ENCODE results near the gene GNLY.
"Not testable (repeated sequence)": the region's sequence is repeated elsewhere in the genome, so short reads cannot be mapped to it uniquely, and the experiment has no call there.

The GNLY gene

DNA sequence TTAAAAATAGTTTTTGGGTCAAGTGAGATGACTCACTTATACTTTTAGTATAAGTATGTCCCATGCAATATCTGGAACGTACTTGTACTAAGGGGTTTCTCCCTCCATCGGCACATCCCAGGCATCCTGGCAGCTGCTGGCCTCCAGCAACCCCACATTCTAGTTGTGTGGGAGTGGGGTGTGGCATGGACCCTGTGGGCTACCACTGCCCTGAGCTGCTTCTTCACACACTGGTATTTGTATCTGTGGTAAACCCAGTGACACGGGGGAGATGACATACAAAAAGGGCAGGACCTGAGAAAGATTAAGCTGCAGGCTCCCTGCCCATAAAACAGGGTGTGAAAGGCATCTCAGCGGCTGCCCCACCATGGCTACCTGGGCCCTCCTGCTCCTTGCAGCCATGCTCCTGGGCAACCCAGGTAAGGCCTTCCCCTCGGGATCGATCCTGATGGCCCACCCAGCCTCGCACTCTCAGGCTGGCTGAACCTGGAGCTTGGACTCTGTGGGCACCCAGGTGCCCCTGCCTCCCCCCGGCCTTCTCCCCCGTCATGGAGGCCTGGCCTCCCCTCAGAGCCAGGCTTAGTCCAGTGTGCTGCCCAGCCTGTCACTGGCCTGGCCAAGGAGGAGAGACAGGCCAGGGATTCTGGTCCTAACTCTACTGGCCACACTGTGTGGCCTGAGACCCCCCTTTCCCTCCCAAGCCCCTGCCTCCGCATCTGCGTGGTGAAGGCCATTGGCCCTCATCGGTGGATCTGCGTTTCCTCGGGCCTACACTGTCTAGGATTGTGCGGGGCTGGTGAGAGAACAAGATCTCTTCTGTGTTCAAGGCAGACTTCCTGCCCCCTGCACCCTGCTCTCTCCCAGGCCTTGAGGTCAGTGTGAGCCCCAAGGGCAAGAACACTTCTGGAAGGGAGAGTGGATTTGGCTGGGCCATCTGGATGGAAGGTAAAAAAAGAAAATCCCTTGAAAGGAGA, at the start of gene GNLY:
GNLY (plus strand) TSS at position 307 of the 974 bp plus-strand sequence; CDS start at position 368, 61 bp downstream.
- no peak for DNase-seq (ENCODE audit: low spot score)

- DNase-seq (ENCODE audit: low spot score) = no peak
Measured at GRCh38 chr2:85644909-85645308, 49.2 kb upstream of the GNLY start.

GRCh38 chr2:85646166-85646565, 48.0 kb upstream of the GNLY start:
- DNase-seq (ENCODE audit: low spot score) = no peak

DNA sequence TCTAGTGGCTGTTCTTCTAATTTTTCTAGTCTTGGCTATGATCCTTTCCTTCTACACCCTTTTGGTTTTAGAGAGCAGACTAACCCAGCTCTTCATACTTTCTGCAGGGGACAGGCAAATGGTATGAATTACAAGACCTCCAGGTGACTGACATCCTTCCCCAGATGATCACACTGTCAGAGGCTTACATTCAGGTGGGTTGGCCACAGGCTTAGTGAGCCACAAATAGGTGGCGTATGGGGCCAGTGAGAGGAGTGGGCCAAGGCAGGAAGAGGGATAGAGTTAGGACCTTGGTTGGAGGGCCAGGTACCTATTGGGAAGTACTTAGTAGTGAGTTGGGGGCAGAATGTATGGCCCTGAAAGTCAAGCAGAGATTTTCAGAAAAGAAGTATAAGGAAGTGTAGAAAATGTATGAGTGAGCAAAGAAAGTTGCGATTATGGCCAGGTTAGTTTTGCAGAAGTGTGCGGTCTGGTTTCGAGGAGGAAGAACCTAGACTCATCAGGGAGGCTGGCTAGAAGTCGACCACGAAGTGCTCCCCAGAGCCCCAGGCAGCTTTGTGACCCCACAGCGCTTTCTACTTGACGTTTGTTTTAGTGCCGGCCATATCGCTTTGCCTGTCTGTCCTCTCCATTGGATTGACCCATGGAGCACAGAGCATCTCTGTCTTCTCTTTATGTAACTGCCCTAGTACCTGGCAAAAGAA, 46.2 kb upstream of the GNLY start:
- DNase-seq (ENCODE audit: low spot score) = peak; percentile 40

GRCh38 chr2:85648619-85649018, 45.5 kb upstream of the GNLY start:
- peak; percentile 34 for DNase-seq (ENCODE audit: low spot score)

- DNase-seq (ENCODE audit: low spot score) = no peak
Measured at GRCh38 chr2:85649201-85650190, 44.7 kb upstream of the GNLY start.

- no peak for DNase-seq (ENCODE audit: low spot score)
Measured at GRCh38 chr2:85650456-85650855, 43.7 kb upstream of the GNLY start.

GRCh38 chr2:85651097-85651496, 43.1 kb upstream of the GNLY start:
- no peak for DNase-seq (ENCODE audit: low spot score)

DNA sequence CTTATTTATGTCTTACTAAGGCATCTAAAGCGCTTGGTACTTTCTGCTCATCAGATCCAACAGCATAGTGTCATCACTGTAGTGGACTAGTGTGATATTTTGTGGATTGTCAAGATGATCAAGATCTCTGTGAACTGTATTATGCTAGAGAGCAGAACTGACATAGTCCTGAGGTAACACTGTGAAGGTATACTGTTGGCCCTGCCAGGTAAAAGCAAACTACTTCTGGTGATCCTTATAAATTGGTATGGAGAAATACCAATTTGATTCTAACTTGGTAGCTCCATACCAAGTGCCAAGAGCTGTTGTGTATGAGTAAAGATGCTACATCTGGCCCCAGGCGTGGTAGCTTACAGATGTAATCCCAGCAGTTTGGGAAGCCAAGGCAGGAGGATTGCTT, 42.1 kb upstream of the GNLY start:
- no peak for DNase-seq (ENCODE audit: low spot score)

- DNase-seq (ENCODE audit: low spot score) = peak; percentile 67
Measured at GRCh38 chr2:85653996-85654395, 40.2 kb upstream of the GNLY start.

- no peak for DNase-seq (ENCODE audit: low spot score)
Measured at GRCh38 chr2:85655961-85656417, 38.2 kb upstream of the GNLY start.

DNA sequence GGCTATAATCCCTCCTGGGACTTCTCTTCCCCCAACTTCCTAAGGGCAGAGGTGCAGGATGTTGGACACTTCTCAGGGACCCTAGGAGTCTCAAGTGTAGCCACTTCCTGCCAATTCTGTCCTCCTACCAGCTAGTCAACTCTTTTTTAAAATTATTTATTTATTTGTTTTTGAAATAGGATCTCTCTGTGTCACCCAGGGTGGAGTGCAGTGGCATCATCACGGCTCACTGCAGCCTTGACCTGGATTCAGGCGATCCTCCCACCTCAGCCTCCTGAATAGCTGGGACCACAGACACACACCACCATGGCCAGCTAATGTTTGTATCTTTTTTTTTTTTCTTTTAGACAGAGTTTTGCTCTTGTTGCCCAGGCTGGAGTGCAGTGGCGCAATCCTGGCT, 37.7 kb upstream of the GNLY start:
- DNase-seq (ENCODE audit: low spot score) = no peak

DNA sequence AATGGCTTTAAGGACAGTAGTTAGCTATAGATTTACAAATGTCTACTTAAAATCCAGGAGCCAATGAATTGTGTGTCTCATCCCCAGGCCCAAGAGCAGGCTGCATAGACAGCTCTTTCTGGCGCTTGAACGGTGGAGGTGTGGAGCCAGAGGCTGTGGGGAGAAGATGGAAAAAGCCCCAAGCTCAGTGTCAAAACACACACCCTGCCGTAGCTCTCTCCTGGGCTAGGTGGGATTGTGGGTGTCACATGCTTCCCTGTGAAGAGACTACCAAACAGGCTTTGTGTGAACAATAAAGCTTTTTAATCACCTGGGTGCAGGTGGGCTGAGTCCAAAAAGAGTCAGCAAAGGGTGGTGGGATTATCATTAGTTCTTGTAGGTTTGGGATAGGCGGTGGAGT, 36.8 kb upstream of the GNLY start:
- DNase-seq (ENCODE audit: low spot score) = not testable (repeated sequence)

DNA sequence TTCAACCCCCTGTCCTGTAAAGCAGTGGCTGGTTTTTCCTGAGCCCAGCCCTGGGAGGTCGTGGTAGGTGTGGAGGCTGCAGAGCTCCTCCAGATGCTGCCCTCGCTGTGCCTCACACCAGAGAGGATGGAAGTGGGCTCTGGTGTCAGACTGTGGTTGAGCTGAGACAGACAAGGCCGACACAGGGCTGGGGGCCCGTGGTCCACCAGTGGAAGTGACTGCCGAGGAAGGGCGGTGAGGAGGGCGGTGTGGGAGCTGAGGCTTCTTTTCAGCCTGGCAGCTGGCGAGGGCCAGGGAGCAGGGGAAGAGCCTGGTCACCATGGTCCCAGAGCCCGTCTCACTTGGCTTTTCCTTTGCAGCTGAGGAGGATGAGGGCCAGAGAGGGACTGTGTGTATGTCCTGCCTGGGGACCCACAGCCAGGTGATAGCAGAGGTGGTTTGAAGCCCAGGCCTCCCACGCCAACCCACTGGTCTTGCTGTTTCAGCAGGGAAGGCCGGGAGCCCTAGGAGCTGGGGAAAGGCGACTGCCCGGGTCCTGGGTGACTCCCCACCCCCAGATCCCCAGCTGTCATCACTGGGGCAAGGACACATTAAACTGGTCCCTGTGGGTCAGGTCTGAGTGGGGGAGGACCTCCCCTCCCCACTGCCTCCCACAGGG, 34.7 kb upstream of the GNLY start:
- DNase-seq (ENCODE audit: low spot score) = no peak

- DNase-seq (ENCODE audit: low spot score) = not testable (repeated sequence)
Measured at GRCh38 chr2:85660301-85660700, 33.9 kb upstream of the GNLY start.

- no peak for DNase-seq (ENCODE audit: low spot score)
Measured at GRCh38 chr2:85660725-85661124, 33.4 kb upstream of the GNLY start.

DNA sequence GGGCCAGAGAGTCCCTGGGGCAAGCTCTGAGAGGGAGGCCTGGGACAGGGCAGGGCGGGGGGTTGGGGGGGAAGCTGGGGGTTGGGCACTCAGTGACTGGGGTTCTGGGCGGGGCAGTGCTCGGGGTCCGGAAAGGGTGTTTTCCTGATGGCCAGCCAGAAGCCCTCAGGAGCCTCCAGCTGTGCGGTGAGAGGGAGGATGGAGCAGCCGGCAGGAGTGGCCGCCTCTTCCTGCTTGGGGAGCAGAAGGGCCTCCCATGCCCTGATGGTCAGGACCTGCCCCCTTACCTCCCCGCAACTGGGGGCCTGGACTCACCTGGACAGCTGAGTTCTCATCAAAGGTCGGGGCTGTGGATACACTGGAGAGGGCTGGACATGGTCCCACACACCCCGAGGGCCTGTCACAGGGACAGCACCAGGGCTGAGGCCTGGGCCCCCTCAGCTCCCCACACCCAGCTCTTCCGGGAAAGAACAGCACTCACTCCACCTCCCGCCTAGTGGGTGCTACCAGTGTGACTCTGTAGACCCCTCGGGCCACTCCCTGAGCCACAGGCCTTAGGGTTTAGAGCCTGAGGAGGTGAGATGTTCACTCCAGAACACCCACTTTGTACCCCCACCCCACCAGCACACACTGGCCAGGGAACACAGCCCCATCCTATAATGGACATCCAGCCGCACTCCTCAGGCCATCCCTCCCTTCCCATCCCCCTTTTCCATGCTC, 32.9 kb upstream of the GNLY start:
- DNase-seq (ENCODE audit: low spot score) = no peak

- no peak for DNase-seq (ENCODE audit: low spot score)
Measured at GRCh38 chr2:85662899-85663593, 31.1 kb upstream of the GNLY start.

GRCh38 chr2:85663594-85664565, 30.3 kb upstream of the GNLY start:
- DNase-seq (ENCODE audit: low spot score) = no peak

All from pons (tissue), 1 donor.